ENCODE data around the gene ZNF700. TPM values are rescaled to one million over a fixed set of nuclear protein-coding genes. Genes with fewer than 3 reads are reported as not detected.

Gene ZNF700
- total RNA-seq, 4 donors from 2014 or later, result 10.0 to 34.0 (median 14.9) TPM

DNA sequence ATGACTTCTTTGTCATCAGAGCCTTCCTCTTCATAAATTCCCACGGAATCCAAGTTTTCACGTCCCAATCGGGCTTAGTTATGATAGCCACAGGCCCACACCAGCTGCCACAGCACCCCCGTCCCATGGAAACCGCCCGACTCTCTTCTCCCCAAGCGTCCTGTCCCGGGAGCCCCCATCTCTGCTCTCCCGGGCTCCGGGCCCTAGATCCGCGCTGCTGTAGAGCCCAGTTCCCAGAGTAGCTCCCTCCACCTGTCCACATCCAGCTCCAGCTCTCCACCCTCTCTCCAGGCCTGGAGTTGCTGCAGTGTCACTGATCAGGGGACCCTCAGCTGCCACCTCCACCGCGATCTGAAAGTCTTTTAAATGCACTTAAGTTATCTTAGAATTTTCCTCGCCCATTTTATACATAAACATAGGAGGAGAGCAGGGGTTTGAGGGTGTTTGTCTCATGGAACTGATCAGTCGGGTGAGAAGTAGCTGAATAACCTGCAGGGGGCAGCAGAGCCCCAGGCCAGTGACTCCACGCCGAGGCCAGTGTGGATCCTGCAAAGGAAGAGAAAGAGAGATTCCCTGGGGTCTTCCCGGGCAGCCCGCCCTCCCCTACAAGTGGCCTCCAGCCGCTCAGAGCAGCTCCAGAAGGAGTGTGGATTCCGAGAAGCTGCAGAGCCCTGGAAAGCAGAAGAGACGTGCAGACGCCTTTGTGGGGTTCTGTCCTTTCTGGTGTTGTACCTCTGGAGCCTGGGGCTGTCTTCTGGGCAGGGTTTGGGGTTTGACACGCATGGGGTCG is 38.9 kb downstream of the ZNF700 start:
- peak; percentile 88 to 89 for DNase-seq (ENCODE audit: low spot score in 2 of 2)
- 42% methylated on average over 26 of the region's 26 CpGs for WGBS
- no peak for TF ChIP-seq POLR2A (IDR thresholded peaks at IDR 0.05)
- TF ChIP-seq, protein P1, sequence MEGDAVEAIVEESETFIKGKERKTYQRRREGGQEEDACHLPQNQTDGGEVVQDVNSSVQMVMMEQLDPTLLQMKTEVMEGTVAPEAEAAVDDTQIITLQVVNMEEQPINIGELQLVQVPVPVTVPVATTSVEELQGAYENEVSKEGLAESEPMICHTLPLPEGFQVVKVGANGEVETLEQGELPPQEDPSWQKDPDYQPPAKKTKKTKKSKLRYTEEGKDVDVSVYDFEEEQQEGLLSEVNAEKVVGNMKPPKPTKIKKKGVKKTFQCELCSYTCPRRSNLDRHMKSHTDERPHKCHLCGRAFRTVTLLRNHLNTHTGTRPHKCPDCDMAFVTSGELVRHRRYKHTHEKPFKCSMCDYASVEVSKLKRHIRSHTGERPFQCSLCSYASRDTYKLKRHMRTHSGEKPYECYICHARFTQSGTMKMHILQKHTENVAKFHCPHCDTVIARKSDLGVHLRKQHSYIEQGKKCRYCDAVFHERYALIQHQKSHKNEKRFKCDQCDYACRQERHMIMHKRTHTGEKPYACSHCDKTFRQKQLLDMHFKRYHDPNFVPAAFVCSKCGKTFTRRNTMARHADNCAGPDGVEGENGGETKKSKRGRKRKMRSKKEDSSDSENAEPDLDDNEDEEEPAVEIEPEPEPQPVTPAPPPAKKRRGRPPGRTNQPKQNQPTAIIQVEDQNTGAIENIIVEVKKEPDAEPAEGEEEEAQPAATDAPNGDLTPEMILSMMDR (IDR thresholded peaks at IDR 0.05), result peak; percentile 65 to 78
- Histone ChIP-seq H3K27ac (peak overlapping the region; percentile 91), H3K4me3 (peak overlapping the region; percentile 71), H3K27me3 (no peaks in the 10 kb centered on the region), H3K4me1 (peaks cover 26% of the 10 kb centered on the region), H3K36me3 (no peaks in the 10 kb centered on the region), H3K9me3 (no peaks in the 10 kb centered on the region)

DNA sequence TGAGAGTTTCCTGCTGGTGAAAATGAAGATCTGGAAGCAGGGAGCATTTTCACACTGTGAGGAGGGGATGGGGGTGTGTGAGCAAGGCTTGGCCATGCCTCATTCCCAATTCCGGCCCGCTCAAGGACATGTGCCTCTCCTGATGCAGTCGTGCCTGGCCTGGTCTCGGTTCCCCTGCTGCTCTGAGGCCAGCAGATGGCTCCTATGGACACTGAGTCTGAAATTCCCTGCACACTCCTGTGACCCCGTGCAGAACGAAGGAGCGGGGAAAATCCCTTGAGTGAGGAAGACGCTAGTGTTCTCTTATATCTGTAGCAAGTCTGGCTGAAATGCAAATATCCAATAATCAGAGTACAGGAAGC is 39.6 kb downstream of the ZNF700 start:
- Histone ChIP-seq H3K36me3 (no peaks in the 10 kb centered on the region), H3K4me1 (peaks cover 26% of the 10 kb centered on the region), H3K9me3 (no peaks in the 10 kb centered on the region), H3K27me3 (no peaks in the 10 kb centered on the region), H3K4me3 (peak overlapping the region; percentile 71), H3K27ac (peak overlapping the region; percentile 91)
- DNase-seq (ENCODE audit: low spot score in 2 of 2), result no peak
- 8% methylated on average over 5 of the region's 8 CpGs for whole genome bisulfite sequencing
- no peak for TF ChIP-seq POLR2A (IDR thresholded peaks at IDR 0.05)
- TF ChIP-seq, protein P1 (IDR thresholded peaks at IDR 0.05), result no peak
- no peak for TF ChIP-seq EP300 (IDR thresholded peaks at IDR 0.05)
- TF ChIP-seq POLR2AphosphoS5 (IDR thresholded peaks at IDR 0.05), result no peak

DNA sequence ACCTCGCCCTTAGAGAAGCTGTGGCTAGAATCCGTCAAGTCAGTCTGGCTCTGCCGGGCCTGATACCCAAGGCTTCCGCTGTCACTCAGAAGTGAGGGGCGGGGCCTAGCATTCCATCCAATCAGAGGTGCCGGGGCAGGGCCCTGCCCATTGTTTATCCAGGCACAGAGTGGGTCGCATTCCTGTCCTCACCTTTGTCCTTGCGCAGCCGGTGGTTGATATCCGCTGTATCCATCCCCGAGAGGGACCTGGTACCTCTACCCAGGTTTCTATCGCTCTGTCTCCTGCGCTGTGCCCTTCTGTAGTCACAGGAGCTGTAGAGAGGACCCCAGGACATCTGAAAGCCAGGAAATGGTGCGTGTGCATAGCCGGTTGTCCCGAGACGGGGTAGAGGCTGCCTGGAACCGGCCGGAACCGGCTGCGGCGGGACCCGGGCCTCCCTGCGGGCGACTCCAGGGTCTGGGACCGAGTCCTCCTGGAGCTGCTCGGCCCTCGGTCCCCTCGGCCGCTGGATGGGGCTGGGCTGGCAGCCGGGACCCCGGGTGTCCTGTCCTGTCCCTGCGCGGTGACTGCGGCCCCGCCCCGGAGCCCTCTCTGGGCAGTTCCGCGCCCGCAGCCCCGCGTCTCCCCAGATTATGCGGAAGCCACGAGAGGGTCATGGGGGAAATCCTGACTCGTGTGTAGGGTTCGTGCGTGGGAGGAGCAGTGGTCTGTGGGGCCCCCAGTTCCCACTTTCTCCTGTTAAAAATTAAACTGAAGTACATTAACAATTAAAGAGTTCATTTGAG is 40.1 kb downstream of the ZNF700 start, which contains the start of gene ZNF763:
TSS of gene ZNF763 (plus strand) at position 183 of the 788 bp plus-strand sequence. CDS start at position 352, 169 bp downstream.
- Histone ChIP-seq H3K27me3 (no peaks in the 10 kb centered on the region), H3K36me3 (no peaks in the 10 kb centered on the region), H3K4me1 (peaks cover 26% of the 10 kb centered on the region), H3K4me3 (peak within 1 kb of the TSS; percentile 71), H3K27ac (peak within 1 kb of the TSS; percentile 91), H3K9me3 (no peaks in the 10 kb centered on the region)
- TF ChIP-seq EP300 (IDR thresholded peaks at IDR 0.05) (no peak), POLR2A (IDR thresholded peaks at IDR 0.05) (peak in 1 of 2 donors; percentile 33)
- DNase-seq (ENCODE audit: low spot score in 2 of 2), result peak; percentile 96 to 97
- 4% methylated on average over 14 of the region's 47 CpGs for WGBS

DNA sequence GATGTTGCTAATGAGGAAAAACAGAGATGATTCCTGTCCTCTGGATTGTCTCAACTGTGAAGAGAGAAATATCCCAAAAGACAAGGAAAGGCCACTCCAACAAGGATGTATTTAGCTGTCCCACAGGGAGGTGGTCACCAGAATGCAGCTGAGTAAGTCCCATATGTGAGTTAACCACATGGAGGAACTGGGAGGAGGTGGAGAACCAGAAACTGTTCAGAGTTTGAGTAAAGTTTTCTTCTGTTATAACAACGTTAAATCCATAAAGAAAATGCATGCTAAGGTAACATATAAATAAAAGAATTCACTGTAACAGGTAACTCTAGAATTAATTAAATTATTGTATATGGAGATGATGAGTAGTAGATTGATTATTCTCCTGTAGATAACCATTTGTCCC is 45.3 kb downstream of the ZNF700 start:
- Histone ChIP-seq H3K27me3 (no peaks in the 10 kb centered on the region), H3K9me3 (no peaks in the 10 kb centered on the region), H3K36me3 (no peaks in the 10 kb centered on the region), H3K27ac (no peak overlapping the region), H3K4me3 (no peak overlapping the region), H3K4me1 (peaks cover 13% of the 10 kb centered on the region)
- WGBS, result 91% methylated on average over 1 of the region's 1 CpG
- no peak for TF ChIP-seq POLR2A (IDR thresholded peaks at IDR 0.05)
- no peak for TF ChIP-seq EP300 (IDR thresholded peaks at IDR 0.05)
- no peak for TF ChIP-seq POLR2AphosphoS5 (IDR thresholded peaks at IDR 0.05)
- TF ChIP-seq, protein P1 (IDR thresholded peaks at IDR 0.05), result no peak
- no peak for DNase-seq (ENCODE audit: low spot score in 2 of 2)

DNA sequence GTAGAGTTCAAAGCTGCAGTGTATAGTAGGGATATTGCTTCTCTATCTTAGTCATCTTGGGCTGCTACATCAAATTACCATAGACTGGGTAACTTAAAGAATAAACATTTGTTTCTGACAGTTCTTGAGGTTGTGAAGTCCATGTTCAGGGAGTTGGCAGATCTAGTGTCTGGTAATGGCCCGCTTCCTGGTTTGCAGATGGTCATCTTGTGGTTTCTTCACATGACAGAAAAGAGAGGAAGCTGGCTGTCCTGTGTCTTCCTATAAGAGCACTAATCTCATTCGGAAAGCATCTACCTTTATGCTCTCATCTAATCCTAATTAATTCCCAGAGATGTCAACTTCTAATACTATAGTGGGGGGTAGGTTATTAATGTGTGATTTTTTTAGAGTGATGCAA is 46.1 kb downstream of the ZNF700 start:
- TF ChIP-seq POLR2AphosphoS5 (IDR thresholded peaks at IDR 0.05) (no peak), POLR2A (IDR thresholded peaks at IDR 0.05) (no peak), EP300 (IDR thresholded peaks at IDR 0.05) (no peak)
- TF ChIP-seq, protein P1 (IDR thresholded peaks at IDR 0.05), result no peak
- no peaks in the 10 kb centered on the region for H3K36me3 ChIP-seq
- WGBS, result 93% methylated on average over 2 of the region's 2 CpGs

More for the DNA sequence above, 46.1 kb downstream of the ZNF700 start:
- H3K4me3 ChIP-seq, result no peak overlapping the region
- DNase-seq (ENCODE audit: low spot score in 2 of 2), result no peak
- no peaks in the 10 kb centered on the region for H3K27me3 ChIP-seq
- no peaks in the 10 kb centered on the region for H3K9me3 ChIP-seq
- H3K4me1 ChIP-seq, result peaks cover 6% of the 10 kb centered on the region
- no peak overlapping the region for H3K27ac ChIP-seq
